Esophagus muscularis mucosa (tissue), 4 donors: ENCODE results near the gene CRHR1. TPM values are rescaled to one million over a fixed set of nuclear protein-coding genes. Genes with fewer than 3 reads are reported as not detected.
"Not testable (repeated sequence)": the region's sequence is repeated elsewhere in the genome, so short reads cannot be mapped to it uniquely, and the experiment has no call there.

Source experiments
- DNase-seq: peaks from one replicate; pipeline ENCODE4 v3.0.0-alpha.2; 2017; ENCODE audit errors: extremely low spot score
- H3K27ac ChIP-seq, 4 donors: fragments of 200-600 bp; sonication (generic); replicated peaks in 1 of 4; 1 replicate in 3 of 4; 2 replicates in 1 of 4; pipeline ENCODE4 v1.5.1; 2016 to 2019; ENCODE audit warnings: mild to moderate bottlenecking in 1 of 4
- H3K27me3 ChIP-seq, 4 donors: fragments of 200-600 bp; sonication (generic); one replicate each; pipeline versions ENCODE4 v1.5.1 to v1.6.0; 2016 to 2019
- H3K36me3 ChIP-seq, 4 donors: fragments of 200-600 bp; sonication (generic); one replicate each; pipeline ENCODE4 v1.5.1; 2016 to 2019
- H3K4me1 ChIP-seq, 4 donors: fragments of 200-600 bp; sonication (generic); one replicate each; pipeline ENCODE4 v1.5.1; 2016 to 2019
- H3K4me3 ChIP-seq, 4 donors: fragments of 200-600 bp; sonication (generic); 1 replicate in 2 of 4; 2 replicates in 2 of 4; pipeline ENCODE4 v1.5.1; 2016 to 2019; ENCODE audit warnings: mild to moderate bottlenecking in 4 of 4, moderate library complexity in 1 of 4
- H3K9me3 ChIP-seq, 4 donors: fragments of 200-600 bp; sonication (generic); 1 replicate in 3 of 4; 2 replicates in 1 of 4; pipeline ENCODE4 v1.5.1; 2016 to 2019
- CTCF ChIP-seq, 3 experiments: fragments of 200-600 bp in 2 of 3; fragments of 450-650 bp in 1 of 3; sonication (generic) in 2 of 3; IDR thresholded peaks; one replicate each; pipeline ENCODE4 v1.5.1; 2017 to 2019; ENCODE audit warnings: antibody characterized with exemption in 3 of 3, mild to moderate bottlenecking in 2 of 3, moderate library complexity in 1 of 3
- EP300 ChIP-seq: sonication (generic); formaldehyde crosslinking; IDR thresholded peaks from one replicate; pipeline ENCODE4 v1.6.1; 2017; ENCODE audit warnings: antibody characterized with exemption
- POLR2A ChIP-seq: fragments of 450-650 bp; IDR thresholded peaks from one replicate; pipeline ENCODE4 v1.6.1; 2017; ENCODE audit warnings: antibody characterized with exemption, moderate library complexity, mild to moderate bottlenecking, low read depth
- POLR2AphosphoS5 ChIP-seq, 2 donors: sonication (generic); formaldehyde crosslinking; IDR thresholded peaks; one replicate each; pipeline ENCODE4 v1.6.1; 2017; ENCODE audit warnings: antibody characterized with exemption in 2 of 2
- WGBS: methylation state at CpG from one replicate; pipeline ENCODE4 v1.1.5; 2018; 5-methylcytosine and 5-hydroxymethylcytosine counted together
- intact Hi-C: fragments of 100-400 bp; cut with DNase I; formaldehyde crosslinking; loops from one replicate; pipeline ENCODE4 v1.15.1; 2023
- total RNA-seq, 4 donors: library from RNA; depleted of rRNA; stranded (reverse); fragments of >200 nt; gene quantifications; one replicate each; pipeline versions ENCODE4 v1.1.0 to v1.2.1, GENCODE V29; 2016

The CRHR1 gene
- total RNA-seq, 4 donors from 2014 or later: 0.50 to 0.52 TPM; not detected in 2

GRCh38 chr17:45857977-45858708 is 74.0 kb downstream of the CRHR1 start:
- Histone ChIP-seq H3K4me1 (no peaks in the 10 kb centered on the region), H3K27me3 (peaks cover 0 to 53% (median 0%) of the 10 kb centered on the region in 4 donors), H3K36me3 (no peaks in the 10 kb centered on the region), H3K4me3 (no peak overlapping the region), H3K27ac (no peak overlapping the region), H3K9me3 (no peaks in the 10 kb centered on the region)
- no peak for TF ChIP-seq CTCF (IDR thresholded peaks at IDR 0.05)
- no peak for TF ChIP-seq POLR2AphosphoS5 (IDR thresholded peaks at IDR 0.05)
- TF ChIP-seq POLR2A: no peak
- no peak for TF ChIP-seq EP300
- WGBS: 46% methylated on average over 10 of the region's 10 CpGs
- intact Hi-C loops: no loop called here
- no peak for DNase-seq

GRCh38 chr17:45861165-45861564 is 77.0 kb downstream of the CRHR1 start:
- Histone ChIP-seq H3K36me3 (no peaks in the 10 kb centered on the region), H3K27me3 (peaks cover 0 to 55% (median 0%) of the 10 kb centered on the region in 4 donors), H3K4me3 (no peak overlapping the region), H3K4me1 (no peaks in the 10 kb centered on the region), H3K27ac (no peak overlapping the region), H3K9me3 (no peaks in the 10 kb centered on the region)
- no peak for TF ChIP-seq CTCF (IDR thresholded peaks at IDR 0.05)
- TF ChIP-seq POLR2A: no peak
- TF ChIP-seq EP300: no peak
- no peak for TF ChIP-seq POLR2AphosphoS5 (IDR thresholded peaks at IDR 0.05)
- 79% methylated on average over 7 of the region's 7 CpGs for WGBS
- DNase-seq: no peak
- intact Hi-C loops: no loop called here

- H3K4me1 ChIP-seq, intact Hi-C loops, H3K27ac ChIP-seq, H3K9me3 ChIP-seq, DNase-seq, H3K4me3 ChIP-seq, H3K36me3 ChIP-seq: not testable (repeated sequence)
- peaks cover 0 to 55% (median 0%) of the 10 kb centered on the region in 4 donors for H3K27me3 ChIP-seq
- WGBS: 94% methylated on average over 9 of the region's 9 CpGs
These were observed 78.0 kb downstream of the CRHR1 start for GRCh38 chr17:45862127-45862526.

- H3K4me1 ChIP-seq: no peaks in the 10 kb centered on the region
- TF ChIP-seq POLR2A (no peak), EP300 (no peak)
- H3K4me3 ChIP-seq: no peak overlapping the region
- intact Hi-C loops: no loop called here
- no peak overlapping the region for H3K27ac ChIP-seq
- no peak for DNase-seq
- H3K36me3 ChIP-seq: no peaks in the 10 kb centered on the region
- no peaks in the 10 kb centered on the region for H3K9me3 ChIP-seq
- peaks cover 0 to 41% (median 0%) of the 10 kb centered on the region in 4 donors for H3K27me3 ChIP-seq
- 42% methylated on average over 6 of the region's 6 CpGs for WGBS
These were observed 79.9 kb downstream of the CRHR1 start for GRCh38 chr17:45863857-45864654.

GRCh38 chr17:45867171-45867570 is 83.1 kb downstream of the CRHR1 start:
- no peak overlapping the region for H3K4me3 ChIP-seq
- H3K27ac ChIP-seq: no peak overlapping the region
- TF ChIP-seq POLR2AphosphoS5 (IDR thresholded peaks at IDR 0.05) (no peak), POLR2A (no peak), CTCF (IDR thresholded peaks at IDR 0.05) (no peak), EP300 (no peak)
- no peak for DNase-seq
- WGBS: 76% methylated on average over 6 of the region's 6 CpGs
- no peaks in the 10 kb centered on the region for H3K36me3 ChIP-seq
- H3K27me3 ChIP-seq: peaks cover 0 to 27% (median 0%) of the 10 kb centered on the region in 4 donors
- no peaks in the 10 kb centered on the region for H3K9me3 ChIP-seq
- peaks cover 0 to 8% (median 4%) of the 10 kb centered on the region in 4 donors for H3K4me1 ChIP-seq
- intact Hi-C loops: no loop called here
